Measurements from ENCODE around the gene CASS4.

Gene CASS4

DNA sequence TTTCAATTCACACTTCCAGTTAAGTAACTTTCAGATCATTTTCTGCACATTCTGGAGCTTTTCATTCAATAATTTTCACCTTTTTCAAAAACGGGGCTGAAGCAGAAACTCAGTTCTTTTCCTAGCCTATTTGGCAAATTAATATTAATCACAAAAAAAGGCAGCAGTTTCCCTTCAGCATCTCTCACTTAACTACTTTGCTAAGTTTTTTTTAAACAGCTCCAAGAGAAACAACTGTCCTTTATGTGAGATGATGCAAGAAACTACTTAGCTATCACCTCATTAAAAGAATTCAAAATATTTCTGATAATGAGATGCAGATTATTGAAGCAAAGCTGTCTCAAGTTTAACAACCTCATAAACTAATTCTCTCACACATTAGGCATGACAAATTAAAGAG, 11.8 kb downstream of the CASS4 start:
- no peak overlapping the region for H3K4me3 ChIP-seq (ENCODE audit: low read depth, low read length)
- TF ChIP-seq CTCF (IDR thresholded peaks at IDR 0.05; ENCODE audit: low read depth, low read length): no peak

GRCh38 chr20:56424931-56425330, 12.9 kb downstream of the CASS4 start:
- TF ChIP-seq CTCF (IDR thresholded peaks at IDR 0.05; ENCODE audit: low read depth, low read length): no peak
- no peak overlapping the region for H3K4me3 ChIP-seq (ENCODE audit: low read depth, low read length)

- TF ChIP-seq CTCF (IDR thresholded peaks at IDR 0.05; ENCODE audit: low read depth, low read length): no peak
- no peak overlapping the region for H3K4me3 ChIP-seq (ENCODE audit: low read depth, low read length)
These were observed 14.0 kb downstream of the CASS4 start for GRCh38 chr20:56426026-56426425.

GRCh38 chr20:56426926-56427325, 14.9 kb downstream of the CASS4 start:
- H3K4me3 ChIP-seq (ENCODE audit: low read depth, low read length): no peak overlapping the region
- TF ChIP-seq CTCF (IDR thresholded peaks at IDR 0.05; ENCODE audit: low read depth, low read length): no peak

- TF ChIP-seq CTCF (IDR thresholded peaks at IDR 0.05; ENCODE audit: low read depth, low read length): no peak
- H3K4me3 ChIP-seq (ENCODE audit: low read depth, low read length): no peak overlapping the region
These were observed 15.7 kb downstream of the CASS4 start for GRCh38 chr20:56427797-56428196.

DNA sequence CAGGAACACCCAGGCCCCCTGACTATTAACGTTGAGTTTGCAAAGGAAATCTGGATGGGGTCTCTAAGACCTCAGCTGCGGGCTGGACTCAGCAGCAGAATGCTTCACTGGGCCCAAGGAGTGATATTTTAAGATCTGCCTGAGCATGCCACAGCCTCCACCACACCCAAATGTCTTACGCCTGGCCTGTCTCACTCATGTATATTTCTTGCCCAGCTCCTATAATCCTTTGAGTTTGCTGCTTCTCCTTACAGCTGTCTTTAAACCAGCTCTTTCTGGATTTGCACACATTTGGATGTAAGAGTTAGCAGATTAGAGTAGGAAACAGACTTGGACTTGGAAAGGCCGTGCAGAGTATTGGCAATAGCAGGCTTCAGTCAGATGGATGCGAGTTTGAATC, 16.4 kb downstream of the CASS4 start:
- H3K4me3 ChIP-seq (ENCODE audit: low read depth, low read length): no peak overlapping the region
- TF ChIP-seq CTCF (IDR thresholded peaks at IDR 0.05; ENCODE audit: low read depth, low read length): no peak

DNA sequence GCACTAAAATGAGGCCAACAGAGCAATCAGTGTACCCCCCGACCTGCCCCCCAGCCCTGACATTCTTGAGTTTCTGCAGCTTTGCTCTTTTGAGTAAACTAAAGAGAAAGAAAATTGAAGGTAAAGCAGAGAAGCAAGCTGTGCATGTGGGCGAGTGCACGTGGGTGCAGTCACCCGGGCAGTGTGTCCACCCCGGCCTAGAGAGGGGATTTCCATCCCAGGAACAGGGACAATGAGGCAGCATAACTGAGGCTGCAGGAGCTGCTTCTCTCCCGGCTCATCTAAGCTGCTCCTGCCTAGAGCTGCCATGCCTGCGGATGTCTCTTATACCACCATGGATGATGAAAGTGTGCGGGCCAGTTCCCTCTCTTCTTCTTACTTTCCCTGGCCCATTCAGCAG, 16.8 kb downstream of the CASS4 start:
- no peak overlapping the region for H3K4me3 ChIP-seq (ENCODE audit: low read depth, low read length)
- TF ChIP-seq CTCF (IDR thresholded peaks at IDR 0.05; ENCODE audit: low read depth, low read length): no peak

All from WI38 (cell line).